Panc1 (cell line): ENCODE data around the gene SVOP.
"Not testable (repeated sequence)": the region's sequence is repeated elsewhere in the genome, so short reads cannot be mapped to it uniquely, and the experiment has no call there.

Experiments used
- POLR2AphosphoS5 ChIP-seq: IDR thresholded peaks from 2 replicates; pipeline ENCODE4 v1.6.1; 2012; ENCODE audit warnings: mild to moderate bottlenecking, low read depth, low read length, moderate library complexity
- SIN3A ChIP-seq: IDR thresholded peaks from 2 replicates; pipeline ENCODE4 v1.6.1; 2012; ENCODE audit warnings: low read depth, mild to moderate bottlenecking, low read length, moderate library complexity, borderline replicate concordance; ENCODE audit not compliant: insufficient read depth
- TCF7L2 ChIP-seq: IDR thresholded peaks from 2 replicates; pipeline ENCODE4 v1.6.1; 2011; ENCODE audit warnings: mild to moderate bottlenecking, low read depth, low read length, inconsistent platforms
- TF ChIP-seq, protein P1 (sequence below): fragments of 450-650 bp; IDR thresholded peaks from 2 replicates; pipeline ENCODE4 v1.5.1; 2017; ENCODE audit warnings: mild to moderate bottlenecking
- TF ChIP-seq, protein P2 (sequence below), 2 experiments: IDR thresholded peaks; 2 replicates each; pipeline ENCODE4 v1.6.1; 2011 to 2012; ENCODE audit warnings: low read depth in 2 of 2, control low read depth in 1 of 2, low read length in 1 of 2, mild to moderate bottlenecking in 1 of 2, moderate library complexity in 1 of 2; ENCODE audit not compliant: insufficient read depth in 1 of 2

DNA sequence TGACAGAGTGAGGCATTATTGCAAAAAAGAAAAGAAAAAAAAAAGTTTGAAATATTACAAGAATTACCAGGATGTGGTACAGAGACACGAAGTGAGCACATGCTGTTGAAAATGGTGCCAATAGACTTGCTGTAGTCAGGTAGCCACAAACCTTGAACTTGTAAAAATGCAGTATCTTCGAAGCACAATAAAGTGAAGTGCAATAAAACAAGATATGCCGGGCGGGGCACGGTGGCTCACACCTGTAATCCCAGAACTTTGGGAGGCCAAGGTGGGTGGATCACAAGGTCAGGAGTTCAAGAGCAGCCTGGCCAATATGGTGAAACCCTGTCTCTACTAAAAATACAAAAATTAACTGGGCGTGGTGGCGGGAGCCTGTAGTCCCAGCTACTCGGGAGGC lies 28.9 kb upstream of the SVOP start:
- TF ChIP-seq, protein P1, sequence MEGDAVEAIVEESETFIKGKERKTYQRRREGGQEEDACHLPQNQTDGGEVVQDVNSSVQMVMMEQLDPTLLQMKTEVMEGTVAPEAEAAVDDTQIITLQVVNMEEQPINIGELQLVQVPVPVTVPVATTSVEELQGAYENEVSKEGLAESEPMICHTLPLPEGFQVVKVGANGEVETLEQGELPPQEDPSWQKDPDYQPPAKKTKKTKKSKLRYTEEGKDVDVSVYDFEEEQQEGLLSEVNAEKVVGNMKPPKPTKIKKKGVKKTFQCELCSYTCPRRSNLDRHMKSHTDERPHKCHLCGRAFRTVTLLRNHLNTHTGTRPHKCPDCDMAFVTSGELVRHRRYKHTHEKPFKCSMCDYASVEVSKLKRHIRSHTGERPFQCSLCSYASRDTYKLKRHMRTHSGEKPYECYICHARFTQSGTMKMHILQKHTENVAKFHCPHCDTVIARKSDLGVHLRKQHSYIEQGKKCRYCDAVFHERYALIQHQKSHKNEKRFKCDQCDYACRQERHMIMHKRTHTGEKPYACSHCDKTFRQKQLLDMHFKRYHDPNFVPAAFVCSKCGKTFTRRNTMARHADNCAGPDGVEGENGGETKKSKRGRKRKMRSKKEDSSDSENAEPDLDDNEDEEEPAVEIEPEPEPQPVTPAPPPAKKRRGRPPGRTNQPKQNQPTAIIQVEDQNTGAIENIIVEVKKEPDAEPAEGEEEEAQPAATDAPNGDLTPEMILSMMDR = not testable (repeated sequence)
- not testable (repeated sequence) for TF ChIP-seq POLR2AphosphoS5, TCF7L2, SIN3A
- TF ChIP-seq, protein P2, sequence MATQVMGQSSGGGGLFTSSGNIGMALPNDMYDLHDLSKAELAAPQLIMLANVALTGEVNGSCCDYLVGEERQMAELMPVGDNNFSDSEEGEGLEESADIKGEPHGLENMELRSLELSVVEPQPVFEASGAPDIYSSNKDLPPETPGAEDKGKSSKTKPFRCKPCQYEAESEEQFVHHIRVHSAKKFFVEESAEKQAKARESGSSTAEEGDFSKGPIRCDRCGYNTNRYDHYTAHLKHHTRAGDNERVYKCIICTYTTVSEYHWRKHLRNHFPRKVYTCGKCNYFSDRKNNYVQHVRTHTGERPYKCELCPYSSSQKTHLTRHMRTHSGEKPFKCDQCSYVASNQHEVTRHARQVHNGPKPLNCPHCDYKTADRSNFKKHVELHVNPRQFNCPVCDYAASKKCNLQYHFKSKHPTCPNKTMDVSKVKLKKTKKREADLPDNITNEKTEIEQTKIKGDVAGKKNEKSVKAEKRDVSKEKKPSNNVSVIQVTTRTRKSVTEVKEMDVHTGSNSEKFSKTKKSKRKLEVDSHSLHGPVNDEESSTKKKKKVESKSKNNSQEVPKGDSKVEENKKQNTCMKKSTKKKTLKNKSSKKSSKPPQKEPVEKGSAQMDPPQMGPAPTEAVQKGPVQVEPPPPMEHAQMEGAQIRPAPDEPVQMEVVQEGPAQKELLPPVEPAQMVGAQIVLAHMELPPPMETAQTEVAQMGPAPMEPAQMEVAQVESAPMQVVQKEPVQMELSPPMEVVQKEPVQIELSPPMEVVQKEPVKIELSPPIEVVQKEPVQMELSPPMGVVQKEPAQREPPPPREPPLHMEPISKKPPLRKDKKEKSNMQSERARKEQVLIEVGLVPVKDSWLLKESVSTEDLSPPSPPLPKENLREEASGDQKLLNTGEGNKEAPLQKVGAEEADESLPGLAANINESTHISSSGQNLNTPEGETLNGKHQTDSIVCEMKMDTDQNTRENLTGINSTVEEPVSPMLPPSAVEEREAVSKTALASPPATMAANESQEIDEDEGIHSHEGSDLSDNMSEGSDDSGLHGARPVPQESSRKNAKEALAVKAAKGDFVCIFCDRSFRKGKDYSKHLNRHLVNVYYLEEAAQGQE (IDR thresholded peaks at IDR 0.05; ENCODE audit: insufficient read depth in 1 of 2, low read depth in 2 of 2, low read length in 1 of 2) = not testable (repeated sequence)
